ENCODE data around the gene FRMPD2.
"Not testable (repeated sequence)": the region's sequence is repeated elsewhere in the genome, so short reads cannot be mapped to it uniquely, and the experiment has no call there.

FRMPD2 gene

DNA sequence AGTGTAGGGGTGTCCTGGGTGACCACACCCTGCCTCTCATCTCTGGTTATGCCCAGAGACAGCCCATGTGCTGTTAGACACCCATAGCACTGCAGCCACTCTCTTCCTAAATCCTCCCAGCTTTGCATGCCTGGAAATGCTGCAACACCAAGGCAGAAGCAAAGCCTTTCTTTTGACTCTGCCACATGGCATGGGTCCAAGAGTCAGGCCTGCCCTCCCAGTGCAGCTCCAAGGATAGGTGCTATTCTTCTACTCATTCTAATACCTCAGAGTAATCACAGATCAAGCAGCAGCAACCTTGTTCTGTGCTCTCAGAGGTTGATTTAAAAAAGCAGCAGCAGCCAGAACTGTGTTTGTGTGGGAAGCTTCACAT lies 23.4 kb downstream of the FRMPD2 start:
- DNase-seq (ENCODE audit: low read depth in 3 of 3) = no peak

DNA sequence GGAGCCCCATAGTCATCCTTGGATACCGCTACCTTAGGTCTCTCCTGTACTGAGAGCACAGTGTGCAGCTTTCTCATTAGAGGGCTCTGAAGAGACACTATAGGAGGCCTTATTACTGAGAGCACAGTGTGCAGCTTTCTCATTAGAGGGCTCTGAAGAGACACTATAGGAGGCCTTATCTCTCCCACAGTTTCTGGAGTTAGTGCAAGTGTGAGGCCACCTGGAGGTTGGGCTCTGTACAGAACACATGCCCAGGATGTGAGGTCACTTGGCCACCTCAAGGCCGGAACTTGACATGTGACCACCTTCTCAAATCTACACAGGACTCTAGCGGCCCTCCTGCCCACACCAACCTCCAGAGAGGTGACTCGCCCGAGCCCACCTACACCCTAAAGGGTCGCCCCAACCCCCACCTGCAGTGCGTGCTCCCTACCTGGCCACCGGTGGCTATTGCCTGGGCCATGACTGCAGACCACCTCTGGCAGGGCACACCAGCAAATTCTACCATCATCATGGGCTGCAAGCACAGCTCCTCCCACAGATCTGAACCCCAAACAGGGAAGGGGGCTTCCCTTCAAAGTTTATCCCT lies 24.6 kb downstream of the FRMPD2 start:
- no peak for DNase-seq (ENCODE audit: low read depth in 3 of 3)

DNA sequence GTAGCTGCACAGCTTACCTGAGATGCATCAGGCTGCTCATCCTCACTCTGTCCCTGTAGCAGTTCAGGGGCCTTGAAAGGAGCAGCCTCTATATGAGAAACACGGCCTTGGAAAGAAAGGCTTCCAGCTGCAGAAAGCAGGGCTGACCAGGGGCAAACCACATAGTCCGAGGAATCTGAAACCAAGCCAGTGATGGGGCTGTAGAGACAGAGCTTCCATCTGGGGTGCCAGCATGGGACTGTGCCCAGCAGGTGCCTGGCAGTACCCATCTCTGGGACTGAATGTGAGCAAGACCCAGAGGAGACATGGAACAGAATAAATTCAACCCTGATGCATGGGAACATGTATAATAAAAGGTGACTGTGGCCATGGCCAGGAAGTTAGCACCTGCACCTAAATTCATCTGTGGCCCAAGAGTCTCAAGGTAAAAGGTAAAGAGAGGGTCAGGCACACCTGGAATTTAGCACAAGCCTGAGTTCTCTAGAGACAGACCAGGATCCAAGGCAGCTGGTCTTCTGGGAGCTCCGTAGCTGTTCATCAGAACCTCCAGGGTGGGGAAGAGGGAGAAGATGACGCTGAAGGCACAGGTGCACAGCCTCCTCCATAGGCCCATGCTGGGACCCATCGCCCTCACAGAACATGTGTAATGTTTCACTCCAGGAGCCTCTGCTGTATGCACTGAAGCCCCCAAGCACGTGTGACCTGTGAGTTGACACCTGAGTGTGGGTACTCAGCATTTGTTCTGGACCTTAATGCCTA lies 25.3 kb downstream of the FRMPD2 start:
- no peak for DNase-seq (ENCODE audit: low read depth in 3 of 3)

DNA sequence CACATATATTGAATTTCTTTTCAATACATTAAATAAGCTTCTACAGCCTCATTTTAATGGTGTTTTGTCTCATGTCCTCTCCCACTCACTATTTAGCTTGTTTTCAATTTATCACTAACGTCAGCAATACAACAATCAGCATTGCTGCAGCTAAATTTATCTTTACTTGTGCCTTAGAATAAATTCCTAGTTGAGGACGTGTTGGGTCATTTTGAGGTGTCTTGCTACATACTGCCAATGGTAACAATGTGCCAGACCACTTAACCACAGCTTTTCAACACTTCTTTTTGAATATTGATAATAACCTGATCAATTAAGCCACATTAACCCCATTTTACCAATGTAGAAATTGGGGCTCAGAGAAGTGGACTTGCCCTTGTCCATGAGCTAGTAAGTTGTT lies 26.0 kb downstream of the FRMPD2 start:
- no peak for DNase-seq (ENCODE audit: low read depth in 3 of 3)

DNA sequence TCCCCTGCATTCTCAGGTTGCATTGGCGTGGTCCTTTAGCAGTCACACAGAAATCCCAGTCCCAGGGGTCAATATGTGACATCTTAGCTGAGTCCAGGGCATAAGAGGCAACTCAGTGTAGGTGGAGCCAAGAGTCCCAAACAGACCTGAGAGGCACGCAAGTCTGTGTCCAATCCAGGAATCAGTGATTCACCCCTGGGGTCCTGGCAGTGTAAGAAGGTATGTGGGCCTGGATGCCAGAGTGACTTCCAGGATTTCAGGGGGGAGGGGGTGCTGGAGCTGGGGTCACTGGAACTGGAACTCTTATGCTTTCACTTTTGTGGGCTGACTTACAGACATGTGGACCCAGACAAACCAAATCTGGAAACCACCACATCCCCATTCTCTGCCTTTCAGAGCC lies 26.8 kb downstream of the FRMPD2 start:
- DNase-seq (ENCODE audit: low read depth in 3 of 3) = no peak

DNA sequence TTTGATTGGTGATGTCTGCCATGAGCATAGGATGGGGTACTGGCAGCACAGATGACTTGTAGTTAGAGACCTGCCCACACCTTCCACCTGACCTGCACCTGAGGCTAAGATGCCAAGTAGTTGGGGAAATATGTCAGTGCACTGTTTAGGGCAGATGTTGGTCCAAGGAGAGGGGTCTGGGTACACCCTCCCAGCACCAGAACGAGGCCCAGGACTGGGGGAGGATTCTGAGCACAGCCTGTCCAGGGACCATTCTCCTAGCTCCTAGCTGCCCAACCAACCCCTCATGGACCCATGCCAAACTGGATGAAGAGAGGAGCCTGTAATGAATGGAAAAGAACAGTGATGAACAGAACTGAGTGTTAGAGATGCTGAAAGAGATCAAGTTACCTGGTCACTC lies 28.0 kb downstream of the FRMPD2 start:
- DNase-seq (ENCODE audit: low read depth in 3 of 3) = no peak

DNA sequence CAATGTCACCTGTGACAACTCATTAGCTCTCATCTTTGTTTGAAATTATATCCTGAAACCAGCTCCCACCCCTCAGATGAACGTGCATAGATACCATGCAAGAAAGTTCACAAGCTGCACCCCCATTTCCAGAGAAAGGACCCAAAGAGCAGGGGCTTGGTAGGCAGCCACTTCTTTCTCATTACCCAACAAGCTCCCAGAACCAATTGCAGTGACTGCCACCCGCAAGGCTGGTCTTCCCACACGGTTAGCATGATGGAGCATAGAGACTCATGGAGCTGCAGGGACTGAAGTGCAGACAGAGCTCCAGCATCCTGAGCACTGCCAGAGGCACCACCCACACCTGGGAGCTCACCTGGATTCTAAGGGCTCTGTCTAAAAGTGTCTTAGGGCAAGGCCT lies 28.5 kb downstream of the FRMPD2 start:
- DNase-seq (ENCODE audit: low read depth in 3 of 3) = no peak

DNA sequence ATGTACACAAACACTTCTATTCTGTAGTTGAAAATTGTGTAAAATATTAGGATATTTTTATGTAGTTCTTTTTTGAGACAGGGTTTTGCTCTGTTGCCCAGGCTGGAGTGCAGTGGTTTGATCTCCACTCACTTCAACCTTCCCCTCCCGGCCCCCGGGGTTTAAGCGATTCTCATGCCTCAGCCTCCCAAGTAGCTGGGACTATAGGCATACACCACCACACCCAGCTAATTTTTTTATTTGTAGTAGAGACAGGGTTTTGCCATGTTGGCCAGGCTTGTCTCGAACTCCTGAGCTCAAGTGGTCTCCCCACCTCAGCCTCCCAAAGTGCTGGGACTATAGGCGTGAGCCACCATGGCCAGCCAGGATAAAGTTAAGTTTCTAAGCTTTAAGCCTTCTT lies 30.6 kb downstream of the FRMPD2 start:
- not testable (repeated sequence) for DNase-seq (ENCODE audit: low read depth in 3 of 3)

DNA sequence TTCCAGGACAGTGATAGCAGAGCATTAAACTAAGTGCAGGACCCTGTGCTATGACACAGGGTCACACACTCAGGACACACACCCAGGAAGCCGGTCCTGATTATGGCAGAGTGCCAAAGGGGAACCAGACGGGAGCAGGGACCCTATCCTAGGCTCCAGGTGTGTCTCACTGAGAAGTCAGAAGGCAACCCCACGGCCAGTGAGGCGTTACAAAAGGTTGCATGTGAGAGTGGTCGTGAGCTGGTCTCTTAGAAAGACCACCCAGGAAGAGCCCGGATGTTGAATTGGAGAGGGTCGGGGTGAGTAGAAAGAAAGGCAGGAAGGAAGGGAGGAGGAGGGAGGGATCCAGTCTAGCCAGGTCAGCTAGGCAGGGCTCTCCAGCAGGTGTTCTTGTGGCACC lies 31.0 kb downstream of the FRMPD2 start:
- no peak for DNase-seq (ENCODE audit: low read depth in 3 of 3)

DNA sequence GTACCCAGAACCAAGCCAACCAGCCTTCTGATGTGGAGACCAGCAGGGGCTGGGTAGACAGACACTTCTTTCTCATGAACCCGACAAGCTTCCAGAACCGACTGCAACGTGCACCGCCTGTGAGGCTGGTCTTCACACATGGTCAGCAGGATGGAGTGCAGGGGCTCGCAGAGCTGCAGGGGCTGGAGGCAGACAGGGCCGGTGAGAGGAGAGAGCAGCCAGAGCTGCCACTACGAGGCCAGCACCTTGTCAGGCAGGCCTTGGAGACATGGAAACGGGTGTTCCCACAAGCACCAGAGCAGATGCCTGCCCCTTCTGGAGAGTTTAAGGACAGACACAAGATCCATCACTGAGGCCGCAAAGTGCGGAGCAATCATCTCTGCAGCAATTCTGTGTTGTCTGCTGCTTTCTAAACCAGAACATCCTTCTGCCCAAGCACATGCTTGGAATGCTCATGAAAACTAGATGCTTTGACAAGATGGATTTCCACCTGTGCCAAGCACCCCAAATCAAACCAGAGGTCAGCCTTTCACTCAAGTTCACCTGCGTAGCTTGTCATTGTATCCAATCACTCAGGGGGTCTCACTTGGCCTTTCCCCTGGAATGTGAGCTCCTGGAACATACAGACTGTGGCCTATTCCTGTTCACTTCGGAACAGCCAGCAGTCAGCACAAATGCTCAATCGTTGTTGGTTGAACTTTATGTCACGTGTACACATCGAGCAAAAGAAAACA lies 32.2 kb downstream of the FRMPD2 start:
- no peak for DNase-seq (ENCODE audit: low read depth in 3 of 3)

DNA sequence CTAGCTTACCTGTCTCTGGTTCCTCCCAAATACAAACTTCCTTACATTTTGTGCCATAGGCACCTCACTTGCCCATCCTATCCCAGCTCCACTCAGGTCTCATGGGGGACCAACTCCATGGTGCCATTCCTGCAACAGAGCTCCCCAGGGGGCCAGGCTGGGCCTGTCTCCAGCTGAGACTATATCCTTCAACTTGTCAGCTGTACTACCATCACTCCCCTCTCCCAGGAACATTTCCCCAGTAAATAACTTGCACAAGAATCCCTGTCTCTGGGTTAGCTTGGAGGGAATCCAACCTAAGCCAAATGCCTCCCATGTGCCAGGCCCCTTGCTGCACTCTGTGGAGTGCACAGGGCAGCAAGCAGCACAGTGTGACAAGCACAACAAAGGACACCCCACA lies 33.2 kb downstream of the FRMPD2 start:
- no peak for DNase-seq (ENCODE audit: low read depth in 3 of 3)

DNA sequence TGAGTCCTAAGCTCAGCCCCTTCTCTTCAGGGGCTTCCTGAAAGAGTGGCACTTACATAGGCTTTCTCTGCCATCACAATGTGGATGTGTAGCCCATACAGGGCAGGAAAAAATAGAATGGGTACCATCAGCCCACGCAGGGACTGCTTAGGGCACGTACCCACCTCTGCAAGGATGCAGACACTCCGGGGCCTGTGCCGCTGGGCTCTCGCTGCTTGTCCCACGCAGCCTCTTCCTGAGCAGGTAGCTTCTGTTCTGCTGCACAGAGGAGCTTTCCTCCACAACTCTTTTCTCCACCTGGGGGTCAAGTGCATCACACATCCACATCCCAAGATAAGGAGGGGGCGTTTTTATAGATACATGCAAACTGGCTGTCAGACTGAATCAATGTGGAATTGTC lies 34.3 kb downstream of the FRMPD2 start:
- DNase-seq (ENCODE audit: low read depth in 3 of 3) = no peak

DNA sequence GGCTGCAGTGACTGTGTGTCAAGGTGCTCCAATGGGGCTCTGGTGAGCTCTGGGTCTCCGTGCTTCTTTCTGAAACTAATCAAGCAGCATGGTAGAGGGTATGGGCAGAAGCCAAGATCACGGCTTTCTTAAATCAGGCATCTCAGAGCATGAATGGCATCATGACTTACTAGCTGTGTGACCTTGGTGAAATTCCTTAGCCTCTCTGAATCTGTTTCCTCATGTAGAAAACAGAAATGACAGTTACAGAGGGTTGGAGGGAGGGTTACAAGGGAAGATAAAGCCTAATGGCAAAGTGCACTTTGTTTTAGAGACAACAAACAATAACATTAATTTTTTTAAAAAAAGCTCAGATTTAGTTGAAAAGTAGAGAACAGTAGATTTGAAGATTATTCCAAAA lies 34.9 kb downstream of the FRMPD2 start:
- no peak for DNase-seq (ENCODE audit: low read depth in 3 of 3)

DNA sequence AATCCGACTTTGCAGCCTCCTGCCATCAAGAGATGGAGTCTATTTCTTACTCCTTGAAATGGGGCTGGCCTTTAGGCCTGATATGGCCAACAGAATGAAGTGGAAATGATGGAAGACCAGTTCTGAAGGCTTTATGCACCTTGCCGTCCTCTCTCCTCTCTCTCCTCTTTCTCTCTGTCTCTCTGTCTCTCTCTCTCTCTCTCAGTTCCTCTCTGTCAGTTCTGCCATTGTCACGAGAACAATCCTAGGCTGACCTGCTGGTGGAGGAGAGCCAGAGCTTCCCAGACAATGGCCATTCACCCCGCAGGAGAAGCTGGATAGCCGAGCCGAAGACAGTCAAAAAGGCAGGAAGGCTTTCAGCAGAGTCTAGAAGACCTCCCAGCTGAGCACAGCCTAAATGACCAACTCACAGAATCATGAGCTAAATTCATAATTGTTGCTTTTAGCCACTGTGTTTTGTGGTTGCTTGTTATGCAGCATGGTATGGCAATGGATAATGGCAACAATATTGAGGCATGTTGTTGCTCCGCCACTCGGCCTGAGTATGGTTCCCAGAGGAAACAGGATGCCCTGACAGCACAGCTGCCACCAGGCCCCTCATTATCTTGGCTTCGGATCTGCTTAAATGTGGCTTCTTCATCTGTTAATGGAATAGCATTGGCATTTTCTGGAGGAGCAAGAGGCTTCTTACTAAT lies 35.5 kb downstream of the FRMPD2 start:
- DNase-seq (ENCODE audit: low read depth in 3 of 3) = no peak

DNA sequence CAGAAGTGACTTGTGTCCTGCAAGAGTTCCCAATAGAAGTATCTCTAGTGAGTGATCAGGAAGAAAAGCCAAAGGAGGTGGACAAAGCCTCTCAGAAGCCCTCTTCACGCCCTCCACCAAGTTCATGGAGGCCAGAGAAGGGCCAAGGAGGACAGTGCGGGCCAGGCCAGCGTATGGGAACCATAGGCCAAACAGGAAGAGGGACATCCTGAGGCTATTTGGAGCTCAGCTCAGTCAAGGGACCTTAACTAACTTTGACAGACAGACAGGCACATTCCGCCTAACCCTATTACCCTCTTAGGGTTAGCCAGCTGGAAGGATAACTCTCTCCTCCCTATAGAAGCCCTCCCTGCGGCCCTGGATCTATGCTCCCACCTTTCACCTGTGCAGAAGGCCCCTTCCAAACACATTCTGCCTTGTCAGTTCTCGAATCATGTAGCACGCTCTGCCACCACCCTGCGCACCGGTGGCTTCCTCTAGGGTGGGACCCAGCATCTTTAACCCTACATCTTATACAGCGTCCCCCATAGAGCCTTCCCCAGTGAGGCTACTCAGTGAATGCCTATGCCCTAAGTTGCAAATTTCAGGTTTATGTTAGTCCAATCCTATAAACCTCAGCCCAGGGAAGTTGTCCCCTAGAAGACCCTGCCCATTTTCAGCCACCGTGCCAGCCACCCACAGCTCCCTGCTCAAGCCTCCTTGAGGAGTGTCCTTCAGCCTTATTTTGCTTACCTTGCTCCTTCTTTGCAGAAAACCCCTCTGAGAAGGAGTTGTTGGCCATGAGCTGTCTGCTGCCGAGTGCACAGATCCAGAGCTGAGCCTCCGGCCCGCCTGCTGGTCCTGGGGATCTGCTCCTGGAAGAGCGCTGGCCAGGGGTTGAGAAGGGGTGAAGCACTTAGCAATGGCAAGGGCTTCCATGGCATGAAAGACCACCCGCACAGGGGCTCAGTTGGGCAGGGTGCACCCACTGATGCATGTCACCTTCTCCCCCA lies 36.9 kb downstream of the FRMPD2 start:
- DNase-seq (ENCODE audit: low read depth in 3 of 3) = no peak

DNA sequence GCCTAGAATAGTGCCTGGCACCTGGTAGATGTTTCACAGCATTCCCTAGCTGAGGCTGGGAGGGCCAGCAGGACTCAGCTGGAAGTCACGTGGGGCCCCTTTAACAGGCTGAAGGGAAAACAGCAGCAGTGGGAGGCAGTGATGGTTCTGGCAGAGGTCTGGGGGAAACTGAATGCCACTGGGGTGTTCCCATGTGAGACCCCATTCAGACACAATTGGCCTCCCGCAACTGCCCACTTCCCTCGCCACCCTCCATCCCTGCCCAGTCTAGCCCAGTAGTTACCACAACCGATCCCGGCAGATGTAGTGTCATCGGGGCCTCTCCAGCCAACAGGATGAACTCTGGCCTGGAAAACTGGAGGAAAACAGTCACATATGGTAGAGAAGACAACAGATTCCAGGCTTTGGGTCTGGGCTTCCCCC lies 38.3 kb downstream of the FRMPD2 start:
- no peak for DNase-seq (ENCODE audit: low read depth in 3 of 3)

DNA sequence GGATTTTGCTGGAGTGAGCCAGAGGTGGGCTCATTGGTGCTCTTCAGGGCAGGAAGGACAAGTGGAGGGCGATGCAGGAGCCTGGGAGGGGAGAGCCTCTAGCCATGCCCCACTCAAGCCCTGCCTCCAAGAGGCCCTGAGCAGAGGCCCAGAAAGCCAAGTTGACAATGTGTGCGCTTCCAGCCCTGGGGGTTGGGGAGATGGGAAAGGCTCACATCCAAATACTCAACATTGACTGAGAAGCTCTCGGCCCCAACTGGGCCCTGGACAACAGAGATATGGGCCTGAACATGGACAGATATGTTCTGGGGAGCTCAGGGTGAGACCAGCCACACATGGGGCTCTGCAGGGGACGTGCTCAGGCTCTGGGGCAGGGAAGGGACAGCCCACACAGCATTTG lies 39.0 kb downstream of the FRMPD2 start:
- DNase-seq (ENCODE audit: low read depth in 3 of 3) = no peak

DNA sequence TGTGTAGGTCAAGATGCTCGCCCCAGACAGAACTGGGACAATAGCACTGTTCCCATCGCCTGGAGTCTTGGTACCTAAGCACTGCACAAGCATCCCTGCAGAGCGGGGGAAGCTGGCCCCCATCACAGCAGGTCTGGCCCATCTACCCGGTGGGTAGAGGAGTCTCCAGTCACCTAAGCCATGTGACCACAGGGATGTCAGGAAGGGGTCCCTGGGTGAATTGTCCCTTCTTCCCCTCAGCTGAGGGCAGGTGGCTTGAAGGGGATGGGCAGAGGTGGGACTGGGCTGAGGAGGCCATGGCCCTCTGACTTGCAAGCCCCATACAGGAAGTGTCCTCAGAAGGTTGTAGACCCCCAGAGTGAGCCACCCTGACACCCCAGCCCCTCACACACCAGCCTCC lies 39.7 kb downstream of the FRMPD2 start:
- no peak for DNase-seq (ENCODE audit: low read depth in 3 of 3)

DNA sequence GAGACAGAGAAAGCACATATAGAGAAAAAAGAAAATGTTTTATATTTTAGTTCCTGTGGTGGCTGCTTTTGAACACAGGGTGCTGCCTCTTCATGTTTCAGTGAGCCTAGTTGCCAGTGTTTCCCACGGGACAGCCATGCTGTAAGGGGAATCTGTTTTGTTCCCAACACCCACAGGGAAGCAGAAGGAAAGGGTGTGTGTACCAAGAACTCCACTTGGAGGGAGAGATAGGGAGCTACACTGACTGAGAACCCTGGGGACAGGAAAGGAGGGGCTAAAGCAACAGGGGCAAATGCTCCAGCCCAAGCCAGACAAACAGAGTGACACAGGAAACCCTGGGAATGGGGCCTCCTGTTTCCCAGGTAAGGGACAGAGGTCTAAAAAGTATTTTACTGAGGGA lies 40.2 kb downstream of the FRMPD2 start:
- DNase-seq (ENCODE audit: low read depth in 3 of 3) = no peak

DNA sequence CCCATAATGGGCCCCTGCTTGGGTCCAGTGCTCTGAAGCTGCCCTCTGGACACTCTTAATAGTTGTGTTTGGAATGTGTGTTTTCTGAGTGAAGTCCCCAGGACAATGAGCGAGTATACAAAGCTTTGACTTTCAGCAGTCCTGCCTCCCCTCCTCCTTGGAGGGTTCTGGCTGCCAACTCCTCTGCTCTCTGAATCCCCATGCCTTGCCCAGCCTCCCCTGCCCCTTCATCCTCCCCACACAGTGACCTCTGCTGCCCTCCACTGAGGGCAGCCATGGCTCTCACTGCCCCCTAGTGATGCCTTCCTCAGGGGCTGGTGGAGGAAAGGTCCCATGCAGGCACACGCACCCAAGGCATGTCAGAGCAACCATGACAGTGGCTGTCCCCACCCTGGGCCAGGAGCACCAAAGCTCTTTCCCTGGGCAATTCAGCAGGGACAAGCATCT lies 40.9 kb downstream of the FRMPD2 start:
- DNase-seq (ENCODE audit: low read depth in 3 of 3) = no peak

DNA sequence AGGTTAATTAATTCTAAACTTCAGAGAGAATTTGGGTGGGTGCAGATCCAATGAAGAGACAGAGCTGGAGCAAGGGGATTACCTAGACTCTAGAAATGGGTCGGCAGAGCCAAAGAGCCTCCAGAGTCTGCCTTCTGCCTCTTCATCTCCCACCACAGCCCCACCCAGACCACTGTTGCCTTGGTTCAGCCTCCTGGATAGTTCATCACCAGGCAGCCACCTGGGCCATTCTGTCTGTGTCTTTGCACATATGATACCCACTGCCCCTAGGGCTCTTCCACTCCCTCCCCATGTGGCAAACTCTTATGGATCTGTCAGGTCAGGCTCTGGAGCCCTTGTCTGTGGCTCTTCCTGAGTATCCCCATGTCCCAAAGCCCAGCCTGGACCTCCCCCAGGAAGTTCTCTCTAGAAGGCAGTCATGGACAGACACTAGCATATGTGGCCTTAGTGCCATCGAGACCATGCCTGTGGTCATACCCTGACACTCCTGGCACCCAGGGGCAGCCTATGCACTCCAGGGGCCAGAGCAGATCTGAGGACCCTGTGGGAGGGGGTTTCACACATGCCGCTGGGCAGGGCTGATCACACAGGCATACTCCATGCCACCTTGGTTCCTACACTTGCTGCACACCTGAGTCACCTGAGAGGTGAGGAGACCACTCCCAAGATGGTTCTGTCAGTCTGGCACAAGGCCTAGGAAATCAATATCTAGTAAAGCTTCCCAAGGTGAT lies 41.6 kb downstream of the FRMPD2 start:
- DNase-seq (ENCODE audit: low read depth in 3 of 3) = no peak

Measured in stimulated activated CD4-positive, alpha-beta T cell treated with anti-CD3 and anti-CD28 coated beads, TNF-alpha, amount 100 ng/mL, for 48 hours (primary cell).